ENCODE data around the gene NEO1.

The NEO1 gene

GRCh38 chr15:73196113-73196512 lies 143.8 kb downstream of the NEO1 start:
- no peak for TF ChIP-seq CTCF (IDR thresholded peaks at IDR 0.05)

- TF ChIP-seq CTCF (IDR thresholded peaks at IDR 0.05) = no peak
These were observed 148.1 kb downstream of the NEO1 start for GRCh38 chr15:73200339-73200738.

GRCh38 chr15:73210630-73211029 lies 158.4 kb downstream of the NEO1 start:
- TF ChIP-seq CTCF (IDR thresholded peaks at IDR 0.05) = no peak

- TF ChIP-seq CTCF (IDR thresholded peaks at IDR 0.05) = no peak
These were observed 160.2 kb downstream of the NEO1 start for GRCh38 chr15:73212424-73212823.

GRCh38 chr15:73225358-73226015 lies 173.2 kb downstream of the NEO1 start:
- TF ChIP-seq CTCF (IDR thresholded peaks at IDR 0.05) = no peak

GRCh38 chr15:73226093-73226814 lies 174.0 kb downstream of the NEO1 start:
- TF ChIP-seq CTCF (IDR thresholded peaks at IDR 0.05) = no peak

- no peak for TF ChIP-seq CTCF (IDR thresholded peaks at IDR 0.05)
These were observed 175.3 kb downstream of the NEO1 start for GRCh38 chr15:73227433-73228056.
